GM12878 (cell line): Measurements from ENCODE around the gene PCF11.

ENCODE experiments used
- CTCF ChIP-seq, 3 experiments: IDR thresholded peaks in 2 of 3; conservative IDR thresholded peaks in 1 of 3; 2 replicates each; pipeline ENCODE4 v1.5.1; 2011; ENCODE audit warnings: low read depth in 3 of 3, low read length in 3 of 3, mild to moderate bottlenecking in 3 of 3, control low read depth in 2 of 3, moderate library complexity in 2 of 3, inconsistent platforms in 1 of 3, mixed read lengths in 1 of 3; ENCODE audit not compliant: control insufficient read depth in 2 of 3, insufficient read depth in 1 of 3; ENCODE audit errors: extremely low read depth in 1 of 3
- ETV6 ChIP-seq, 2 experiments: fragments of 450-650 bp in 1 of 2; IDR thresholded peaks in 1 of 2; conservative IDR thresholded peaks in 1 of 2; 2 replicates each; pipeline ENCODE4 v1.6.1; 2014; ENCODE audit warnings: antibody characterized with exemption in 1 of 2, borderline replicate concordance in 1 of 2, low read depth in 1 of 2, mild to moderate bottlenecking in 1 of 2, moderate library complexity in 1 of 2
- GABPA ChIP-seq: IDR thresholded peaks from 2 replicates; pipeline ENCODE4 v1.6.1; 2014; ENCODE audit warnings: antibody characterized with exemption, low read depth, mild to moderate bottlenecking, inconsistent platforms
- MAX ChIP-seq: IDR thresholded peaks from 2 replicates; pipeline ENCODE4 v1.6.1; 2012; ENCODE audit warnings: low read depth, low read length, improper control_type of control experiment
- NBN ChIP-seq: fragments of 450-650 bp; IDR thresholded peaks from 2 replicates; pipeline ENCODE4 v1.6.1; 2016
- PKNOX1 ChIP-seq: fragments of 450-650 bp; IDR thresholded peaks from 2 replicates; pipeline ENCODE4 v1.6.1; 2016; ENCODE audit warnings: mild to moderate bottlenecking
- POLR2A ChIP-seq: IDR thresholded peaks from 2 replicates; pipeline ENCODE4 v1.6.1; 2011; ENCODE audit warnings: low read depth, mild to moderate bottlenecking, low read length
- POLR2AphosphoS5 ChIP-seq: IDR thresholded peaks from 2 replicates; pipeline ENCODE4 v1.6.1; 2011; ENCODE audit warnings: mild to moderate bottlenecking, low read length, inconsistent platforms
- USF2 ChIP-seq: IDR thresholded peaks from 2 replicates; pipeline ENCODE4 v1.6.1; 2011; ENCODE audit warnings: low read depth, low read length, improper control_type of control experiment, borderline replicate concordance
- YBX1 ChIP-seq: fragments of 450-650 bp; IDR thresholded peaks from 2 replicates; pipeline ENCODE4 v1.6.1; 2016; ENCODE audit warnings: antibody characterized with exemption

GRCh38 chr11:83151274-83151977 lies 5.5 kb upstream of the PCF11 start:
- TF ChIP-seq POLR2A = no peak
- no peak for TF ChIP-seq CTCF (IDR thresholded peaks at IDR 0.05 in 2 of 3, conservative IDR thresholded peaks at IDR 0.05 in 1 of 3; ENCODE audit: control insufficient read depth in 2 of 3, extremely low read depth in 1 of 3, insufficient read depth in 1 of 3, low read depth in 3 of 3, low read length in 3 of 3)
- no peak for TF ChIP-seq ETV6 (conservative IDR thresholded peaks at IDR 0.05 in 1 of 2, IDR thresholded peaks at IDR 0.05 in 1 of 2; ENCODE audit: borderline replicate concordance in 1 of 2, low read depth in 1 of 2)
- TF ChIP-seq YBX1 = no peak
- TF ChIP-seq PKNOX1 = no peak
- no peak for TF ChIP-seq NBN
- no peak for TF ChIP-seq GABPA
- no peak for TF ChIP-seq POLR2AphosphoS5
- no peak for TF ChIP-seq MAX
- no peak for TF ChIP-seq USF2
